T-helper 1 cell treated with Interleukin-12 subunit alpha and Interleukin-12 subunit beta and Interleukin-4 antibody, amounts not matched to agents 30 ng/mL and 1 ng/mL, for 36 hours (primary cell): Measurements from ENCODE around the gene STARD5. TPM values are rescaled to one million over a fixed set of nuclear protein-coding genes. Genes with fewer than 3 reads are reported as not detected.

Source experiments
- intact Hi-C: fragments of 100-400 bp; cut with micrococcal nuclease; formaldehyde crosslinking; loops from one replicate; pipeline ENCODE4 v1.15.1; 2024
- total RNA-seq: library from RNA; stranded (reverse); gene quantifications from 2 replicates; pipeline ENCODE4 v1.2.3, GENCODE V29; 2022

Gene STARD5
- total RNA-seq, 1 donor from 2014 or later = 5.6 TPM

GRCh38 chr15:81312790-81313543, 11.0 kb downstream of the STARD5 start:
- intact Hi-C loops = no loop called here

- intact Hi-C loops = no loop called here
Observed at GRCh38 chr15:81311752-81312464, 12.0 kb downstream of the STARD5 start.

- intact Hi-C loops = no loop called here
Observed at GRCh38 chr15:81310480-81310879, 13.5 kb downstream of the STARD5 start.

GRCh38 chr15:81309647-81310450, 14.1 kb downstream of the STARD5 start:
- intact Hi-C loops = no loop called here

GRCh38 chr15:81308260-81308659, 15.7 kb downstream of the STARD5 start:
- intact Hi-C loops = no loop called here

GRCh38 chr15:81304226-81304625, 19.7 kb downstream of the STARD5 start:
- intact Hi-C loops = no loop called here

- intact Hi-C loops = no loop called here
Observed at GRCh38 chr15:81303244-81304225, 20.4 kb downstream of the STARD5 start.

GRCh38 chr15:81302701-81303109, 21.2 kb downstream of the STARD5 start:
- intact Hi-C loops = loop anchor here (1.0 kb wide), 2 partner anchors 8 to 22 kb away; partner anchors contain the start of gene STARD5

GRCh38 chr15:81301815-81302399, 22.0 kb downstream of the STARD5 start:
- intact Hi-C loops = loop anchor here (1.0 kb wide), 2 partner anchors 8 to 22 kb away; partner anchors contain the start of gene STARD5

GRCh38 chr15:81301385-81301784, 22.6 kb downstream of the STARD5 start:
- intact Hi-C loops = no loop called here

- intact Hi-C loops = loop anchor here (10.0 kb wide), 4 partner anchors 1145 to 1985 kb away; partner anchors contain the start of genes BCL2A1, FAH, TMED3 and ZFAND6
Observed at GRCh38 chr15:81299630-81300273, 24.2 kb downstream of the STARD5 start.

- intact Hi-C loops = loop anchor here (10.0 kb wide), 4 partner anchors 1144 to 1984 kb away; partner anchors contain the start of genes BCL2A1, FAH, TMED3 and ZFAND6
Observed at GRCh38 chr15:81299156-81299555, 24.8 kb downstream of the STARD5 start.

- intact Hi-C loops = loop anchor here (10.0 kb wide), 4 partner anchors 1144 to 1984 kb away; partner anchors contain the start of genes BCL2A1, FAH, TMED3 and ZFAND6
Observed at GRCh38 chr15:81298611-81299010, 25.3 kb downstream of the STARD5 start.

- intact Hi-C loops = loop anchor here (10.0 kb wide), 4 partner anchors 1143 to 1983 kb away; partner anchors contain the start of genes BCL2A1, FAH, TMED3 and ZFAND6
Observed at GRCh38 chr15:81297603-81298575, 26.1 kb downstream of the STARD5 start.

- intact Hi-C loops = loop anchor here (10.0 kb wide), 4 partner anchors 1142 to 1982 kb away; partner anchors contain the start of genes BCL2A1, FAH, TMED3 and ZFAND6
Observed at GRCh38 chr15:81297147-81297572, 26.8 kb downstream of the STARD5 start.

- intact Hi-C loops = loop anchor here (1.0 to 10.0 kb wide), 6 partner anchors 21 to 1982 kb away; partner anchors contain the start of genes BCL2A1, FAH, TMED3 and ZFAND6
Observed at GRCh38 chr15:81296673-81297072, 27.3 kb downstream of the STARD5 start.

GRCh38 chr15:81296186-81296585, 27.8 kb downstream of the STARD5 start:
- intact Hi-C loops = loop anchor here (1.0 to 10.0 kb wide), 6 partner anchors 21 to 1981 kb away; partner anchors contain the start of genes BCL2A1, FAH, TMED3 and ZFAND6
